HG02588 (cell line): ENCODE data around the gene GMIP.

Experiments used
- ATAC-seq: cut with Tn5 transposase; IDR thresholded peaks from one replicate; pipeline ENCODE4 v1.9.1; 2021; ENCODE audit warnings: mild to moderate bottlenecking, moderate library complexity; ENCODE audit not compliant: unreplicated experiment

Gene GMIP

GRCh38 chr19:19579533-19580361 lies 63.7 kb downstream of the GMIP start:
- ATAC-seq: no peak
